ENCODE results near the gene TSPO. TPM values are rescaled to one million over a fixed set of nuclear protein-coding genes. Genes with fewer than 3 reads are reported as not detected.
"Not testable (repeated sequence)": the region's sequence is repeated elsewhere in the genome, so short reads cannot be mapped to it uniquely, and the experiment has no call there.

TSPO gene
- 588 TPM for total RNA-seq (2013)
- polyA plus RNA-seq, result 1,000 to 10,000 TPM in 2 of 3 donors, 100 to 1,000 TPM in 1; 491 to 2,663 (median 2,230) TPM
- polyA minus RNA-seq, result 488 and 650 TPM in 2 replicates
- 22.5 to 211 (median 141) reads per million in 11 experiments for total RNA-seq

DNA sequence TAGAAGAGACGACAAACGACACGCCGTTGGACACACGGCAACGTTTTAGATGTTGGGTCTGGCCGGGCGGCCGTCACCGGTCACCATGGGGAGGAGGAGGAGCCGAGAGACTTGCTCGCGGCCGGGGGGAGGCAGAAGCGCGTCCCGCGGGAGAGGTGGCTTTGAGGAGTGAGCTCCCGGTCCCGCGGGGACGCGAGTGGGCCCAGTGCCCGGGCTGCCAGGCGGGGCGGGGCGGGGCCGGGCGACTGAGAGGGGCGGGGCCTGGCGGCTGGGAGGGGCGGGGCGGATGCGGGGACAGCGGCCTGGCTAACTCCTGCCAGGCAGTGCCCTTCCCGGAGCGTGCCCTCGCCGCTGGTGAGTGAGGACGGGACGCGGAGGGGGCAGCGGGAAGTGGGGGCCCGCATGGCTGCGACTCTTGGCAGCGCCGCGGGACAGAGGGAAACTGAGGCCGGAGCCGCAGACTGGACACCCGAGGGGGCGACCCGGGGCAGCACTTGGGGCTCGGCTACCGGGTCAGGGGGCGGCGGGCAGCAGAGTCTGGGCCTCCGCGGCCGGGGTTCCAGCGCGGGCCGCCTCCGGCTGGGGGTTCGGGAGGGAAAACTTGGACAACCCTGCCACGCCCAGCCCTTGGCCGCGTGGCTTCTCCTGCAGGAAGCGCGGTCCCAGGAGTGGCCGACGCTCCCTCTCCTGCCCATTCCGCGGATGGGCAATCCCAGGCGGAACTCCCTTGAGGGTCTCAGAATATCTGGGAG is at the start of gene TSPO:
Gene TSPO (plus strand): TSS at position 309 of the 752 bp plus-strand sequence. CDS start 7,680 bp downstream, outside the sequence.
- TF ChIP-seq, protein P1, sequence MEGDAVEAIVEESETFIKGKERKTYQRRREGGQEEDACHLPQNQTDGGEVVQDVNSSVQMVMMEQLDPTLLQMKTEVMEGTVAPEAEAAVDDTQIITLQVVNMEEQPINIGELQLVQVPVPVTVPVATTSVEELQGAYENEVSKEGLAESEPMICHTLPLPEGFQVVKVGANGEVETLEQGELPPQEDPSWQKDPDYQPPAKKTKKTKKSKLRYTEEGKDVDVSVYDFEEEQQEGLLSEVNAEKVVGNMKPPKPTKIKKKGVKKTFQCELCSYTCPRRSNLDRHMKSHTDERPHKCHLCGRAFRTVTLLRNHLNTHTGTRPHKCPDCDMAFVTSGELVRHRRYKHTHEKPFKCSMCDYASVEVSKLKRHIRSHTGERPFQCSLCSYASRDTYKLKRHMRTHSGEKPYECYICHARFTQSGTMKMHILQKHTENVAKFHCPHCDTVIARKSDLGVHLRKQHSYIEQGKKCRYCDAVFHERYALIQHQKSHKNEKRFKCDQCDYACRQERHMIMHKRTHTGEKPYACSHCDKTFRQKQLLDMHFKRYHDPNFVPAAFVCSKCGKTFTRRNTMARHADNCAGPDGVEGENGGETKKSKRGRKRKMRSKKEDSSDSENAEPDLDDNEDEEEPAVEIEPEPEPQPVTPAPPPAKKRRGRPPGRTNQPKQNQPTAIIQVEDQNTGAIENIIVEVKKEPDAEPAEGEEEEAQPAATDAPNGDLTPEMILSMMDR (IDR thresholded peaks at IDR 0.05), result no peak
- peak in 2 of 3 donors; percentile 55 to 59 for DNase-seq
- Histone ChIP-seq H4K20me1 (ENCODE audit: insufficient read depth, low read length) (peaks cover 32% of the 10 kb centered on the region), H2AFZ (ENCODE audit: insufficient read depth, low read depth, low read length, poor library complexity, severe bottlenecking) (peak within 1 kb of the TSS; percentile 88), H3K79me2 (ENCODE audit: insufficient read depth, low read length) (peaks cover 66% of the 10 kb centered on the region), H3K27ac (ENCODE audit: low read depth in 1 of 2, low read length in 2 of 2) (peak within 1 kb of the TSS; percentile 87 to 89), H3K9ac (ENCODE audit: insufficient read depth, low read length, poor library complexity, severe bottlenecking) (peak within 1 kb of the TSS; percentile 83), H3K4me3 (replicated peaks in 1 of 3; ENCODE audit: low read depth in 2 of 3, low read length in 3 of 3) (peak within 1 kb of the TSS; percentile 86 to 98 (median 98)), H3K9me3 (replicated peaks in 1 of 2; ENCODE audit: control insufficient read depth in 1 of 2, insufficient read depth in 1 of 2, low read length in 2 of 2) (no peaks in the 10 kb centered on the region), H3K36me3 (replicated peaks in 1 of 2; ENCODE audit: control insufficient read depth in 1 of 2, insufficient read depth in 2 of 2, low read length in 2 of 2) (peaks cover 0 to 8% of the 10 kb centered on the region in 2 donors), H3K4me2 (replicated peaks; ENCODE audit: extremely low read depth, low read length, poor library complexity, severe bottlenecking) (peak within 1 kb of the TSS; percentile 83), H3K4me1 (ENCODE audit: control insufficient read depth in 1 of 2, insufficient read depth in 2 of 2, low read length in 2 of 2) (peaks cover 69 to 87% of the 10 kb centered on the region in 2 donors), H3K27me3 (ENCODE audit: control insufficient read depth in 2 of 2, insufficient read depth in 2 of 2, low read length in 2 of 2) (no peaks in the 10 kb centered on the region)
- Mint-ChIP-seq H3K9me3 (no peaks in the 10 kb centered on the region), H3K4me1 (peaks cover 69% of the 10 kb centered on the region), H3K27me3 (ENCODE audit: low read depth in 3 of 3) (no peaks in the 10 kb centered on the region), H3K4me3 (peak within 1 kb of the TSS; percentile 85 to 100), H3K36me3 (peaks cover 0 to 14% of the 10 kb centered on the region in 2 donors), H3K27ac (peak within 1 kb of the TSS; percentile 88 to 96 (median 95))
- under 1% methylated on average over 75 of the region's 75 CpGs for WGBS (ENCODE audit: insufficient coverage)
- intact Hi-C loops (cut with micrococcal nuclease), result loop anchor here in 1 of 2 donors (2.0 to 10.0 kb wide), 5 partner anchors 36 to 534 kb away; partner anchors contain the start of genes PACSIN2 and TTLL12

DNA sequence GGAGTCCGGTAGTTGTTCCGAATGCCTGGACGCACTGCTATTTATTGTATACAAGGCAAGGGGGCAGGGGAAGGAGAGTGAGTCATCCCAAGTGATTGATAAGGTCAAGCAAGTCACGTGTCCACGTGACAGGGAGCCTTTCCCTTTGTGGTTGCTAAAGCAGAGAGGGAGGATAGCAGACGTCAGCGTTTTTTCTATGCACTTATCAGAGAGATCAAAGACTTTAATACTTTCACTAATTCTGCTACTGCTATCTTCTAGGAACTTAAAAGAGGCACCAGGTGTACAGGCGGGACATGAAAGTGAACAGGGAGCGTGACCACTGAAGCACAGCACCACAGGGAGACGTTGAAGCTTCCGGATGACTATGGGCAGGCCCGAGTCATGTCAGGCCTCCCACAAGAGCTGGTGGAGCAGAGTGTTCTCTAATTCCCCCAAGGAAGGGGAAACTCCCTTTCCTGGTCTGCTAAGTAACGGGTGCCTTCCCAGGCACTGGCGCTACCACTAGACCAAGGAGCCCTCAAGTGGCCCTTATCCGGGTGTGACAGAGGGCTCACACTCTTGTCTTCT is 47.2 kb upstream of the TSPO start:
- Mint-ChIP-seq H3K27ac (peak overlapping the region in 3 of 7 donors; percentile 55 to 81 (median 77)), H3K27me3 (ENCODE audit: low read depth in 3 of 3) (peaks cover 9 to 11% (median 11%) of the 10 kb centered on the region in 3 donors)
- H3K36me3 Mint-ChIP-seq; H3K27me3 ChIP-seq (ENCODE audit: control insufficient read depth in 2 of 2, insufficient read depth in 2 of 2, low read length in 2 of 2); H3K4me1 ChIP-seq (ENCODE audit: control insufficient read depth in 1 of 2, insufficient read depth in 2 of 2, low read length in 2 of 2); H3K36me3 ChIP-seq (replicated peaks in 1 of 2; ENCODE audit: control insufficient read depth in 1 of 2, insufficient read depth in 2 of 2, low read length in 2 of 2); intact Hi-C loops (cut with micrococcal nuclease); H3K79me2 ChIP-seq (ENCODE audit: insufficient read depth, low read length); H4K20me1 ChIP-seq (ENCODE audit: insufficient read depth, low read length); H3K9ac ChIP-seq (ENCODE audit: insufficient read depth, low read length, poor library complexity, severe bottlenecking); H3K9me3 Mint-ChIP-seq; H3K4me3 Mint-ChIP-seq; H3K4me2 ChIP-seq (replicated peaks; ENCODE audit: extremely low read depth, low read length, poor library complexity, severe bottlenecking); H3K27ac ChIP-seq (ENCODE audit: low read depth in 1 of 2, low read length in 2 of 2); H3K4me3 ChIP-seq (replicated peaks in 1 of 3; ENCODE audit: low read depth in 2 of 3, low read length in 3 of 3); H2AFZ ChIP-seq (ENCODE audit: insufficient read depth, low read depth, low read length, poor library complexity, severe bottlenecking); H3K4me1 Mint-ChIP-seq; H3K9me3 ChIP-seq (replicated peaks in 1 of 2; ENCODE audit: control insufficient read depth in 1 of 2, insufficient read depth in 1 of 2, low read length in 2 of 2): not testable (repeated sequence)
- 80% methylated on average over 10 of the region's 15 CpGs for whole genome bisulfite sequencing (ENCODE audit: insufficient coverage)
- peak in 1 of 3 donors; percentile 29 for DNase-seq

DNA sequence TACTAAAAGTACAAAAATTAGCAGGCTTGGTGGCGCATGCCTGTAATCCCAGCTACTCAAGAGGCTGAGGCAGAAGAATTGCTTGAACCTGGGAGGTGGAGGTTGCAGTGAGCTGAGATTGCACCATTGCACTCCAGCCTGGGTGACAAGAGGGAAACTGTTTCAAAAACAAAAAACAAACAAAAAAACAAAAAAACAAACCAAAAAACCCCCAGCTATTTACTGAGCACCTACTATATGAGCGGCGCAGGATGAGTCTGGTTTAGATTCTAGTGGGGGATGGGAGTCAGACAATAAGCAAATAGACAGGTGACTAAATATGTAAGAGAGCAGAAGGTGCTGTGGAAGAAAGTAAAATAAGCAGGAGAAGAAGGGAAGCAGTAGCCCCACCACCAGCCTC is 46.4 kb upstream of the TSPO start:
- intact Hi-C loops (cut with micrococcal nuclease); H3K36me3 Mint-ChIP-seq; H3K9ac ChIP-seq (ENCODE audit: insufficient read depth, low read length, poor library complexity, severe bottlenecking); H3K36me3 ChIP-seq (replicated peaks in 1 of 2; ENCODE audit: control insufficient read depth in 1 of 2, insufficient read depth in 2 of 2, low read length in 2 of 2); DNase-seq; H3K79me2 ChIP-seq (ENCODE audit: insufficient read depth, low read length); H3K9me3 Mint-ChIP-seq; H3K4me2 ChIP-seq (replicated peaks; ENCODE audit: extremely low read depth, low read length, poor library complexity, severe bottlenecking); H3K27ac ChIP-seq (ENCODE audit: low read depth in 1 of 2, low read length in 2 of 2); H2AFZ ChIP-seq (ENCODE audit: insufficient read depth, low read depth, low read length, poor library complexity, severe bottlenecking); H3K4me3 Mint-ChIP-seq; H3K4me3 ChIP-seq (replicated peaks in 1 of 3; ENCODE audit: low read depth in 2 of 3, low read length in 3 of 3); H4K20me1 ChIP-seq (ENCODE audit: insufficient read depth, low read length); H3K9me3 ChIP-seq (replicated peaks in 1 of 2; ENCODE audit: control insufficient read depth in 1 of 2, insufficient read depth in 1 of 2, low read length in 2 of 2); H3K4me1 Mint-ChIP-seq; H3K4me1 ChIP-seq (ENCODE audit: control insufficient read depth in 1 of 2, insufficient read depth in 2 of 2, low read length in 2 of 2): not testable (repeated sequence)
- peaks cover 3 to 10% of the 10 kb centered on the region in 2 donors for H3K27me3 ChIP-seq (ENCODE audit: control insufficient read depth in 2 of 2, insufficient read depth in 2 of 2, low read length in 2 of 2)
- peaks cover 16 to 17% (median 17%) of the 10 kb centered on the region in 3 donors for H3K27me3 Mint-ChIP-seq (ENCODE audit: low read depth in 3 of 3)
- peak overlapping the region in 1 of 7 donors; percentile 12 for H3K27ac Mint-ChIP-seq
- no CpG with 5 or more reads among the region's 3 CpGs for WGBS (ENCODE audit: insufficient coverage)
